HCT116 (cell line): ENCODE measurements around the gene IRF3. TPM values are rescaled to one million over a fixed set of nuclear protein-coding genes. Genes with fewer than 3 reads are reported as not detected.

Source experiments
- ATAC-seq: fragments of 200-7000 bp; cut with Tn5 transposase; 2 replicates; pipeline ENCODE4 v1.9.1; 2020; ENCODE audit warnings: mild to moderate bottlenecking, moderate library complexity
- BruUV-seq: library from RNA; stranded (reverse); fragments of 400-500 nt; replicated peaks from 2 replicates; lab custom pipeline; 2021; lab: Mats Ljungman, UMichigan
- CTCF ChIA-PET: fragments of 300-600 bp; sonication (Branson Sonifier 250); formaldehyde crosslinking; loops from one replicate; lab custom pipeline; 2021; ENCODE audit warnings: antibody characterized with exemption; lab: Charles Lee
- POLR2A ChIA-PET: fragments of 300-600, 350-600 bp; sonication (Branson Sonifier 250); formaldehyde crosslinking; loops from one replicate; lab custom pipeline; 2021; ENCODE audit warnings: antibody characterized with exemption; lab: Charles Lee
- RAD21 ChIA-PET, 2 experiments: fragments of 300-600 bp; sonication (Branson Sonifier 250); formaldehyde crosslinking; loops; one replicate each; lab custom pipeline; 2023; ENCODE audit warnings: low total read pairs in 2 of 2; ENCODE audit not compliant: uncharacterized antibody in 2 of 2, unreplicated experiment in 2 of 2, low non-redundant PET in 1 of 2; lab: Charles Lee
- DNase-seq: peaks from one replicate; pipeline ENCODE4 v3.0.0-alpha.2; 2010; ENCODE audit warnings: low read depth, low spot score
- H2AFZ ChIP-seq: fragments of 200-600 bp; shearing (Covaris generic), sonication (generic); 2 replicates; pipeline ENCODE4 v1.6.1; 2017; ENCODE audit warnings: low read depth, mixed run types, mixed read lengths, antibody characterized with exemption, low read length; ENCODE audit not compliant: poor library complexity, severe bottlenecking
- H3K27ac ChIP-seq: 2 replicates; pipeline ENCODE4 v1.5.1; 2012; ENCODE audit warnings: low read depth, low read length
- H3K27me3 ChIP-seq: fragments of 200-600 bp; sonication (generic); 2 replicates; pipeline ENCODE4 v1.6.1; 2016; ENCODE audit warnings: mixed run types, low read length, mixed read lengths; ENCODE audit not compliant: insufficient read depth
- H3K36me3 ChIP-seq, 2 experiments: fragments of 200-500 bp in 1 of 2; fragments of 200-600 bp in 1 of 2; sonication (Bioruptor generic) in 1 of 2; sonication (generic) in 1 of 2; 2 replicates each; pipeline versions ENCODE4 v1.5.1 to v1.6.1; 2014 to 2016; ENCODE audit warnings: low read length in 2 of 2, inconsistent platforms in 1 of 2, mixed read lengths in 1 of 2, mixed run types in 1 of 2; ENCODE audit not compliant: insufficient read depth in 2 of 2, control insufficient read depth in 1 of 2
- H3K4me1 ChIP-seq, 2 experiments: fragments of 200-600 bp in 1 of 2; sonication (generic) in 1 of 2; 2 replicates each; pipeline versions ENCODE4 v1.5.1 to v1.6.1; 2012 to 2017; ENCODE audit warnings: low read length in 2 of 2, inconsistent platforms in 1 of 2, mild to moderate bottlenecking in 1 of 2, mixed read lengths in 1 of 2, mixed run types in 1 of 2, moderate library complexity in 1 of 2; ENCODE audit not compliant: insufficient read depth in 2 of 2, control insufficient read depth in 1 of 2
- H3K4me2 ChIP-seq: fragments of 200-600 bp; sonication (generic); 2 replicates; pipeline ENCODE4 v1.6.1; 2017; ENCODE audit warnings: mixed run types, low read length, mixed read lengths
- H3K4me3 ChIP-seq, 2 experiments: fragments of 200-600 bp in 1 of 2; sonication (generic) in 1 of 2; replicated peaks in 1 of 2; 2 replicates each; pipeline ENCODE4 v1.5.1; 2011 to 2016; ENCODE audit warnings: low read length in 2 of 2, control low read depth in 1 of 2, low read depth in 1 of 2, mild to moderate bottlenecking in 1 of 2, mixed read lengths in 1 of 2, mixed run types in 1 of 2
- H3K79me2 ChIP-seq: fragments of 200-600 bp; sonication (generic); 2 replicates; pipeline ENCODE4 v1.6.1; 2017; ENCODE audit warnings: mild to moderate bottlenecking, mixed run types, low read length, moderate library complexity, mixed read lengths; ENCODE audit not compliant: insufficient read depth
- H3K9ac ChIP-seq: fragments of 200-600 bp; sonication (generic); 2 replicates; pipeline ENCODE4 v1.6.1; 2016; ENCODE audit warnings: low read length, mixed read lengths
- H3K9me2 ChIP-seq: fragments of 200-600 bp; sonication (generic), shearing (Covaris generic); 2 replicates; pipeline ENCODE4 v1.6.1; 2017; ENCODE audit warnings: mixed run types, mild to moderate bottlenecking, moderate library complexity; ENCODE audit not compliant: insufficient read depth
- H3K9me3 ChIP-seq, 2 experiments: fragments of 200-500 bp in 1 of 2; fragments of 200-600 bp in 1 of 2; sonication (Bioruptor generic) in 1 of 2; sonication (generic) in 1 of 2; 2 replicates each; pipeline ENCODE4 v1.6.1; 2014 to 2017; ENCODE audit warnings: low read length in 2 of 2, mixed read lengths in 2 of 2, inconsistent platforms in 1 of 2, low read depth in 1 of 2, mild to moderate bottlenecking in 1 of 2, mixed run types in 1 of 2, moderate library complexity in 1 of 2; ENCODE audit not compliant: control insufficient read depth in 1 of 2, insufficient read depth in 1 of 2
- H4K20me1 ChIP-seq: fragments of 200-600 bp; sonication (generic), shearing (Covaris generic); 2 replicates; pipeline ENCODE4 v1.6.1; 2017; ENCODE audit warnings: mixed run types, mild to moderate bottlenecking, moderate library complexity; ENCODE audit not compliant: insufficient read depth
- CBX3 ChIP-seq: IDR thresholded peaks from 2 replicates; pipeline ENCODE4 v1.6.1; 2012; ENCODE audit warnings: low read depth
- CTCF ChIP-seq, 3 experiments: fragments of 200-600 bp in 1 of 3; sonication (generic) in 1 of 3; IDR thresholded peaks in 2 of 3; conservative IDR thresholded peaks in 1 of 3; 2 replicates each; pipeline ENCODE4 v1.5.1; 2012 to 2017; ENCODE audit warnings: low read depth in 2 of 3, low read length in 2 of 3, antibody characterized with exemption in 1 of 3, borderline replicate concordance in 1 of 3, control low read depth in 1 of 3, mild to moderate bottlenecking in 1 of 3, mixed read lengths in 1 of 3, mixed run types in 1 of 3, moderate library complexity in 1 of 3; ENCODE audit not compliant: insufficient read depth in 1 of 3
- ELF1 ChIP-seq: IDR thresholded peaks from 2 replicates; pipeline ENCODE4 v1.6.1; 2012; ENCODE audit warnings: low read depth, borderline replicate concordance
- EZH2 ChIP-seq: fragments of 200-600 bp; sonication (generic); IDR thresholded peaks from 2 replicates; pipeline ENCODE4 v1.6.1; 2017; ENCODE audit warnings: antibody characterized with exemption, mixed run types
- MAX ChIP-seq: IDR thresholded peaks from 2 replicates; pipeline ENCODE4 v1.6.1; 2012
- POLR2AphosphoS5 ChIP-seq: IDR thresholded peaks from 2 replicates; pipeline ENCODE4 v1.6.1; 2011; ENCODE audit warnings: mild to moderate bottlenecking, low read depth, low read length, moderate library complexity
- SIN3A ChIP-seq: IDR thresholded peaks from 2 replicates; pipeline ENCODE4 v1.6.1; 2012; ENCODE audit warnings: low read depth
- SP1 ChIP-seq: IDR thresholded peaks from 2 replicates; pipeline ENCODE4 v1.6.1; 2012; ENCODE audit warnings: low read depth
- SRF ChIP-seq: IDR thresholded peaks from 2 replicates; pipeline ENCODE4 v1.6.1; 2012; ENCODE audit warnings: low read depth
- TCF7L2 ChIP-seq: IDR thresholded peaks from 2 replicates; pipeline ENCODE4 v1.7.0; 2011; ENCODE audit warnings: borderline replicate concordance, inconsistent platforms; ENCODE audit not compliant: insufficient read depth, insufficient read length; ENCODE audit errors: extremely low read depth
- ZFX ChIP-seq: fragments of 450-650 bp; IDR thresholded peaks from 2 replicates; pipeline ENCODE4 v1.6.1; 2017
- intact Hi-C: fragments of 100-400 bp; cut with micrococcal nuclease; formaldehyde crosslinking; loops from 2 replicates; pipeline ENCODE4 v1.10.0; 2022
- total RNA-seq: library from RNA; stranded (reverse); gene quantifications from one replicate; pipeline ENCODE4 v1.2.1, GENCODE V29; 2021; ENCODE audit not compliant: unreplicated experiment
- TF ChIP-seq, protein P1 (sequence below): IDR thresholded peaks from 2 replicates; pipeline ENCODE4 v1.6.1; 2011; ENCODE audit warnings: mild to moderate bottlenecking, low read length, moderate library complexity; ENCODE audit not compliant: insufficient replicate concordance; ENCODE audit errors: extremely low read depth

IRF3 gene
- total RNA-seq, 1 experiment from 2014 or later = 129 TPM

- Histone ChIP-seq H3K27me3 (no peaks in the 10 kb centered on the region), H4K20me1 (no peaks in the 10 kb centered on the region), H3K79me2 (peaks cover 59% of the 10 kb centered on the region), H3K4me2 (peak overlapping the region; percentile 78), H3K4me1 (peaks cover 6 to 30% of the 10 kb centered on the region in 2 experiments; a peak in 3 of 4 replicates), H3K36me3 (peaks cover 6 to 38% of the 10 kb centered on the region in 2 experiments; a peak in 3 of 4 replicates), H3K9me3 (no peaks in the 10 kb centered on the region), H3K27ac (peak overlapping the region; percentile 95), H2AFZ (no peak overlapping the region), H3K9me2 (no peaks in the 10 kb centered on the region), H3K4me3 (peak overlapping the region; percentile 90 to 95), H3K9ac (peak overlapping the region; percentile 91)
- ATAC-seq (no peak; the same call in 1 of the 2 replicates), DNase-seq (no peak)
- intact Hi-C loops = no loop called here
- CTCF ChIA-PET = interaction anchor here (1.2 to 2.2 kb wide), 3 partner anchors 12 to 95 kb away, joined by 3 to 6 read pairs (median 6); partner anchors contain the start of genes PRMT1 and SCAF1
- RAD21 ChIA-PET = no interaction called here
- BruUV-seq = no TSS peak
- TF ChIP-seq MAX (no peak), ZFX (no peak)
- POLR2A ChIA-PET = interaction anchor here (1.1 to 2.9 kb wide), 7 partner anchors 9 to 186 kb away, joined by 3 to 53 read pairs (median 9); partner anchors contain the start of genes PRMT1, RRAS and SCAF1
Measured at GRCh38 chr19:49665036-49665350, 664 bp downstream of the IRF3 start.

DNA sequence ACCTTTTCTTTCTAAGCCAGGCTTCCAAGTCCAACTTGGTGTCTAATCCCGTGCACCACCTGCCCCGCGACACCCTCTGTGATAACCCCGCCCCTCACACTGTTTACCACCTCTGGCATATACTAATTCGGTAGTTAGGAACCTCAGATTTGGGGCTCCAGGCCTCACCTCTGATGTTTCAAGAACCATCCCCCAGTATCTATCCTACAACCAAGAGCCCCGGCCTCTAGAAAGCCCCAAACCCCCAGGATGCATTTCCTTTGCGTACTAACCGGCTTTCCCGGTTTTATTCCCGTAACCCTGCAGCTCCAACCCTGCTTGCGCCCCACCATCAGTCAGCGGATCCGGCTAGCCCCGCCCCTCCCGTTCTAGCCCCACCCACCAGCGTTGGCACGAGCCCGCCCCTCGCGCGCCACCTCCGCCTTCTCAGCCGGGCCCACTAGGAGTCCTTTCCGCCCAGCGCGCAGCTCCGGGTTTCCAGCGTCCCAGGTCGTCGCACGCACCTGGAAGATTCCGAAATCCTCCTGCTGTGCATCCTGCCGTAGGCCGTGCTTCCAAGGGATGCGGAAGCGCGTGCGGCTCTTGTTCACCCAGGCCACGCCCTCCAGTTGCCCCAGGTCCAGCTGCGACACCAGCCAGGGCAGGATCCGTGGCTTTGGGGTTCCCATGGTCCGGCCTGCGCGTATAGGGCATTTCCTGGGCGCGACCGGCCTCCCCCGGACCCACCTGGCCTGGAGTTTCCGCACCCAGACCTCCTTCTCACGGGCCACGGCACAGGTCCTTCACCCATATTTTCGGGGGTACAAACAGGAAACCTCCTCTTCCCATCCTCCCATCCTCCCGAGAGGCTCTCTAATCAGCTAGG lies 1.3 kb downstream of the IRF3 start:
- POLR2A ChIA-PET = interaction anchor here (1.1 to 2.9 kb wide), 7 partner anchors 8 to 186 kb away, joined by 3 to 53 read pairs (median 9); partner anchors contain the start of genes PRMT1, RRAS and SCAF1
- H4K20me1 ChIP-seq = no peaks in the 10 kb centered on the region
- RAD21 ChIA-PET = no interaction called here
- H3K9me3 ChIP-seq = no peaks in the 10 kb centered on the region
- DNase-seq (peak; percentile 94), ATAC-seq (peak; percentile 82)
- peaks cover 8 to 39% of the 10 kb centered on the region in 2 experiments for H3K36me3 ChIP-seq
- intact Hi-C loops = loop anchor here (1.0 kb wide), 1 partner anchor 22 kb away; the partner anchor contains the start of gene SCAF1
- no peaks in the 10 kb centered on the region for H3K9me2 ChIP-seq
- CTCF ChIA-PET = interaction anchor here (0.8 to 2.2 kb wide), 6 partner anchors 11 to 94 kb away, joined by 3 to 6 read pairs (median 4); partner anchors contain the start of genes PRMT1, RRAS and SCAF1
- H3K27me3 ChIP-seq = no peaks in the 10 kb centered on the region
- peaks cover 6 to 25% of the 10 kb centered on the region in 2 experiments; a peak in 3 of 4 replicates for H3K4me1 ChIP-seq
- H3K4me2 ChIP-seq = peak overlapping the region; percentile 78
- no TSS peak for BruUV-seq
- peak overlapping the region; percentile 95 for H3K27ac ChIP-seq
- peak overlapping the region; percentile 91 for H3K9ac ChIP-seq
- H3K79me2 ChIP-seq = peaks cover 58% of the 10 kb centered on the region
- no peak overlapping the region for H2AFZ ChIP-seq
- peak overlapping the region; percentile 90 to 95 for H3K4me3 ChIP-seq
- TF ChIP-seq POLR2AphosphoS5 = peak; percentile 89
- TF ChIP-seq MAX = peak; percentile 98
- TF ChIP-seq CTCF (IDR thresholded peaks at IDR 0.05 in 2 of 3, conservative IDR thresholded peaks at IDR 0.05 in 1 of 3; ENCODE audit: borderline replicate concordance in 1 of 3, insufficient read depth in 1 of 3, low read depth in 2 of 3, low read length in 2 of 3) = 0 out of 6 replicates have a peak, but pooled peaks of 1 of the 3 experiments have one; percentile 12
- no peak; the same call in 1 of the 2 replicates for TF ChIP-seq ELF1
- peak; percentile 88 for TF ChIP-seq SP1
- TF ChIP-seq SIN3A = peak; percentile 96
- peak; percentile 62; the same call in 1 of the 2 replicates for TF ChIP-seq SRF
- TF ChIP-seq CBX3 = peak; percentile 81; the same call in 1 of the 2 replicates
- peak; percentile 54 for TF ChIP-seq TCF7L2
- TF ChIP-seq, protein P1, sequence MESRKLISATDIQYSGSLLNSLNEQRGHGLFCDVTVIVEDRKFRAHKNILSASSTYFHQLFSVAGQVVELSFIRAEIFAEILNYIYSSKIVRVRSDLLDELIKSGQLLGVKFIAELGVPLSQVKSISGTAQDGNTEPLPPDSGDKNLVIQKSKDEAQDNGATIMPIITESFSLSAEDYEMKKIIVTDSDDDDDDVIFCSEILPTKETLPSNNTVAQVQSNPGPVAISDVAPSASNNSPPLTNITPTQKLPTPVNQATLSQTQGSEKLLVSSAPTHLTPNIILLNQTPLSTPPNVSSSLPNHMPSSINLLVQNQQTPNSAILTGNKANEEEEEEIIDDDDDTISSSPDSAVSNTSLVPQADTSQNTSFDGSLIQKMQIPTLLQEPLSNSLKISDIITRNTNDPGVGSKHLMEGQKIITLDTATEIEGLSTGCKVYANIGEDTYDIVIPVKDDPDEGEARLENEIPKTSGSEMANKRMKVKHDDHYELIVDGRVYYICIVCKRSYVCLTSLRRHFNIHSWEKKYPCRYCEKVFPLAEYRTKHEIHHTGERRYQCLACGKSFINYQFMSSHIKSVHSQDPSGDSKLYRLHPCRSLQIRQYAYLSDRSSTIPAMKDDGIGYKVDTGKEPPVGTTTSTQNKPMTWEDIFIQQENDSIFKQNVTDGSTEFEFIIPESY = no peak
- no peak for TF ChIP-seq ZFX
- no peak for TF ChIP-seq EZH2
